Vagina (tissue), 2 donors: ENCODE results near the gene WDR45.

ENCODE experiments used
- CTCF ChIP-seq, 3 experiments: fragments of 450-650 bp in 2 of 3; fragments of 200-600 bp in 1 of 3; sonication (generic) in 1 of 3; IDR thresholded peaks; one replicate each; pipeline ENCODE4 v1.5.1; 2017 to 2019; ENCODE audit warnings: antibody characterized with exemption in 3 of 3, mild to moderate bottlenecking in 2 of 3, moderate library complexity in 2 of 3
- POLR2AphosphoS5 ChIP-seq, 2 donors: sonication (generic); formaldehyde crosslinking; IDR thresholded peaks; one replicate each; pipeline ENCODE4 v1.9.0; 2017; ENCODE audit warnings: antibody characterized with exemption in 2 of 2, mild to moderate bottlenecking in 2 of 2, low read depth in 1 of 2; ENCODE audit not compliant: insufficient read depth in 1 of 2

GRCh38 chrX:49037883-49038475, 41.7 kb downstream of the WDR45 start:
- no peak for TF ChIP-seq CTCF (IDR thresholded peaks at IDR 0.05)
- no peak for TF ChIP-seq POLR2AphosphoS5 (IDR thresholded peaks at IDR 0.05; ENCODE audit: insufficient read depth in 1 of 2, low read depth in 1 of 2)
